HG02763 (cell line): ENCODE measurements around the gene STPG4.
"Not testable (repeated sequence)": the region's sequence is repeated elsewhere in the genome, so short reads cannot be mapped to it uniquely, and the experiment has no call there.

Experiments
- ATAC-seq: cut with Tn5 transposase; IDR thresholded peaks from one replicate; pipeline ENCODE4 v1.9.1; 2021; ENCODE audit warnings: mild to moderate bottlenecking, moderate library complexity; ENCODE audit not compliant: unreplicated experiment

Gene STPG4, protein sequence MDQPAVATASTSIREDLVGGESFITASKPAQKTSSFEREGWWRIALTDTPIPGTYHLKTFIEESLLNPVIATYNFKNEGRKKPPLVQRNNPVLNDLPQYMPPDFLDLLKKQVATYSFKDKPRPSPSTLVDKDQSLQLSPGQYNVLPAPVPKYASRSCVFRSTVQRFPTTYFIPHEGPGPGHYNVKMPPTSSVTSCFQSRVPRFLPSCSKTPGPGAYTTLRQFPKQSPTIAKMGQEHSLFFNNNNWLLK

DNA sequence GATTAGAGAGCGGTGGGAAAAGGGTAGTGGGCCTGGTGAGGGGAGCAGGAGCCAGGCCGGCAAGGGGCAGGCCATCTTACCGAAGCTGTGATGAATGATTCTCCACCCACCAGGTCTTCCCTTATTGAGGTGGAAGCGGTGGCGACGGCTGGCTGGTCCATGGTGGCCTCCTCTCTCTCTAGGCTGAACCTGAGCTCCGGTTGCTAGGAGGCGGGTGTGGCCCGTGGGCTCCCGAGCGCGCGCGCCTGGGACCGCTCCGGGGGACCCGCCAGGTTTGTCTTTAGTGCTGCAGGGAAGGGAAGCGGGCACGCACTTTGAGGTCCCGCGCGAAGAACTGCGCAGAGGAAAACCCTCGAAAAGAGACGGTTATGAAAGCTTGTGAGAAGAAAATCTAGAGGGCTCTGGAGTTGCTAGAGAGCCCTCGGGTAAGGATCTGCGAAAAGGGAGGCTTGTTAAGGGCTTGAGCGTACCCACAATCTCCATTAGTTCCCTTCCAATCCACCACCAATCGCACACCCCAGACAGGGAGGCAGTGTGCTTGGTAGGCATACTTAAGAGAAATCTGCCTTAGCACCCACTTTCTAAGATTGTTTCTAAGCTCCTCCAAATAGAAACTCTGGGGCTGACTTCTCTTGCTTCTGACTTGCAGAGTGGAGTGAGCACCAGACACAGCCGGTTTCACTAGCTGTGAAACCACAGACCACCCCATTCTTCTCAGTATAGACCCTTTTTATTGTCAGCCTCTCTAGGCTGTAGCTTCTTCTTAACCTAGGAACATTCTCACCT, at the start of gene STPG4:
Gene STPG4 (minus strand): TSS at position 218 of the 786 bp plus-strand sequence. CDS start 57 bp downstream, at position 161.
- no peak for ATAC-seq

DNA sequence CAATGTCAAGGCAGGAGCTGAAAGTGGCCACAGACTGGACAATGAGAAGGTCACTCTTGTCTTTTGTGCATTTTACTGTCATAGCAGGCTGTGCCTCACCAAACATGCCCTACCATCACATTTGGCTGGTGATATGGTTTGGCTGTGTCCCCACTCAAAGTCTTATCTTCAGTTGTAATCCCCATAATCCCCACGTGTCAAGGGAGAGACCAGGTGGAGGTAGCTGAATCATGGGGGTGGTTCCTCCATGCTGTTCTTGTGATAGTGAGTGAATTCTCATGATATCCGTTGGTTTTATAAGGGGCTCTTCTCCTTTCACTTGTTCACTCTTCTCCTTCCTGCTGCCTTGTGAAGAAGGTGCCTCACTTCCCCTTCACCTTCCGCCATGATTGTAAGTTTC, 49.6 kb upstream of the STPG4 start:
- ATAC-seq = no peak

DNA sequence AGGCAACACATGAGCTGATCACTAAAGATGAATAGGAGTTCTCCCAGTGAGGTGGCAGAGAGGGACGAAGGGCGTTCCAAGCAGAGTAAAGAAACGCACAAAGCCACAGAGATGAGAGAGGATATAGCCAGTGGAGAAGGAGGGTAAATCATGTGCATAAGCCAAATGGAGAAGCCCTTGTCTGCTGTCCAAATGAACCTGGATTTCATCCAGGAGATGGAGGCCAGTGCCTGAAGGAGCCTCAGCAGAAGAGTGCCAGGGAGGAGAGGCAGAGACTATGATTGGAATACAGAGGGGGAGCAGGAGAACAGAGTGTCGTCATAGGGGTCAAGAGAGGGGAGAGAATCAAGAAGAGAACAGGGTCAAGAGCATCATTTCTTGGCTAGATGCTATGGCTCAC, 48.9 kb upstream of the STPG4 start:
- ATAC-seq = no peak

DNA sequence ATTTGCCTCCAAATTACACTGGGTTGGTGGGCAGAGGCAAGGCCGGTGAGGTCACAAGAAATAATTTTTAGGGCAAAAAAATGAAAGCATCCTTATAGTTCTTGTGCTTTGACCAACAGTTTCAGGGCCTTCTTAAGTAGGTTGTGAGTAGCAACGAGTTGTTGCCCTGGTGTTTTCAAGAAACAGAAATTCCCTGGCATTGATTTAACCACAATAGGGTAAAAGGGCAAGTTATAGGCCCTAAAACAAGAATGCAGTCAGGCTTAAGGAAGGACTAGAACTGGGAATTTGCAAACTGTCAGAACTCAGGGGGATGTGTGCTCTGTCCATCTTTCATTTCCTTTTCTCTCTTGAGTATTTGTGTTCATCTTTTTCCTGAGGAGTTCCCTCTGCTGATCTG, 46.1 kb upstream of the STPG4 start:
- ATAC-seq = no peak

DNA sequence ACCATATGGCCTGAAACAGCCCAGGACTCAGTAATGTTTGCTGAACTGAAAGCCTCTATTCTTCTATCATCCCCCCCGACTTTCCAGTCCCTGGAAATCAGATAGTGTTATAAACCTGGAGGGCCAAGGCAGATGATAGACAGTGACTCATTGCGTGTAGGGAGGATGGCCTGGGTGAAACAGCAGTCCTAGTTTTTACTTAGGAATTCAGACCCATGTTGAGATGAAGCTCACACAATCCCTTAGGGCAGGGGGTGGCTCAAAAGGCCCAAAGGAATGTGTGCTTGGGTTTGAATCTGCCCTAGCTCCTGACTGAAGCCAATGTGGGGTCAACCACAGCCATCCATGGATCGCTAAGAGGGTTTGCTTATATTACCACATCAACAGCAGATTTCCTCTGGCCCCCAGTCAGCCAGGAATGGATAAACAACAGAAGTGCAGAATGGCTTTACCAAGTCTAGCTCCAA, 43.9 kb upstream of the STPG4 start:
- no peak for ATAC-seq

DNA sequence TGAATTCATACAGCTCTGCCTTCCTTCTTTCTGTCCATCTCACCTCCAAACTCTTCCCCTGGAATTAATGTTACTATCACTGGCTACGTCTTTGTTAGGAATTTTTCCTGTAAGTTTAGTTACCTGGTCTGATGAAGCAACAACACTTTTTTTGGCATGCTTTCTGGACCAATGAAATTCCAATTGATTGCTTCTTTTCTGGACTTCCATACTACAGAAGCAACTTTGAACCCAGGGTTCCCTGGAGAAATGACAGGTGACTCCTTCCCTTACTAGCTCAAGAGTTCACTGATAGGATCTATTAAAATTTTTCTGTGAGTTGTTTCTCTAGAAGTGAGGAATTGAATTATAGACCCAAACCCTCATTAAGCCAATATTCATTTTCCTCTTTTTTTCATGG, 41.4 kb upstream of the STPG4 start:
- no peak for ATAC-seq

DNA sequence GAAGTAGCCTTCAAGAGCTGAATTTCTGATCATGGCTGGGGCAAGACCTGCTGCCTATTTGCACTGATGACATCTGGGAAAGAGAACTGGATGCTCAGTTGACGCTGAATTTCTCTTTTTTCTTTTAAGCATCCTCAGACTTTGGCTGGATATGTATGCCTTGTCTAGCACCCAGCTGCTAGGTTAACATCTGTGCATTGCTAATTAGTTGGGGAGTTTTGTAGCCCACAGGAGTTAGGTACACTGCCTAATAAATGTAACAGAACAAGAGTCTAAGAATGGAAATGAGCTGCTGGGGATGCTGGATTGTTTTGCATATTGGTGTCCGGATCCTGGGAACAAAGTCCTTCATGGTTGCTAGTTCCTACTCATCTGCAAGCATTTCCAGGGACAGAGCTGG, 40.9 kb upstream of the STPG4 start:
- no peak for ATAC-seq

DNA sequence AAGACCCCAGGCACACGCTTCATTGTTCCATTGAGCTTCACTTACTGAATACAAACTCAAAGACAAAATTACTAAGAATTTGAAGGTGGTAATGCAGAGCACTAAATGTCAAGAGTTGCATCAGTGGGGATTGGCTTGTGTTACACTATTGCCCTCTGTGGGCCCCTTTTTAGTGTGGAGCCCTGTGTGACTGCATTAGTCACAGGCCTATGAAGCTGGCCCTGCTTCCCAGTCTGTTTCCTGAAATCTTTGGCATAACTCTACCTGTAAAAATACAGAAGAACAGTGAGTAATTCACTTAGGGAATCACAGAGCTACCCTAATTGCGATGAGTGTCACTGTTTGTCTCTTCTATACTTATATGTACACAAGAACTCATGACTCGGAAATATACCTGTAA, 40.0 kb upstream of the STPG4 start:
- no peak for ATAC-seq

DNA sequence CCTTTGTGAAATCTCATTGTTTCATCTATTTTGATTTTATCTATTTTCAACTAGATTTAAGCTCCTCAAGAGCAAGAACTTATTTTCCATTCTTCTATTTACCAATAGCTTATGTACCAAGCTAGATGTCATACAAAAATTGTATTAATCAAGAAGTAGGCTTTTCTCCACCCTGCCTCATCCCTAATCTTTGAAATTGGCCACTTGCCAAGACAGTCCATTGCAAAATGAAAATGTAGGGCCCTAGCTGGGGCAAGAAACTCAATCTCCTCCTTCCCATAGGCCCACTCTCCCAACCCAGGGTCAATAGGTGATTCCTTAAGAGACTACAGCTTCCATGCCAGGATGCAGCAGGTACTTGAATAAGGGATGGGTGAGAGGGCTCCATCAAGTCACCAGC, 39.3 kb upstream of the STPG4 start:
- no peak for ATAC-seq

DNA sequence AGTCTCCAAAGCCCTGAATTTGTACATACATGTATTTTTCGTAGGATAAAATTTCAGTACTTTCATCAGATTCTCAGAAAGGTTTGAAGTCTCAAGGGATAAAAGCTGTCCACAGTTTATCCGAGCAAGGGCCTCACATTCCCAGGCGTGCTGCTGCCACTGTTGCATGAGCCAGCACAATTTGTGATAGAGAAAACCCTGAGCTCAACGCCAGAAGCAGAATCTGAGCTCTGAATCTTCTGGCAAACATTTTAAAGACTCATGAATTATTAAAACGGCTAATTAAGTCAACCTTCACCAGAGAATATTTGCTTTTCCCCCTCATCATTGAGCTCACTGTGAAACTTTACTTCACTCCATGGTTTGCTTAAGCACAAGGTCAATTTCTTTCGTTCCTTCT, 38.5 kb upstream of the STPG4 start:
- no peak for ATAC-seq

DNA sequence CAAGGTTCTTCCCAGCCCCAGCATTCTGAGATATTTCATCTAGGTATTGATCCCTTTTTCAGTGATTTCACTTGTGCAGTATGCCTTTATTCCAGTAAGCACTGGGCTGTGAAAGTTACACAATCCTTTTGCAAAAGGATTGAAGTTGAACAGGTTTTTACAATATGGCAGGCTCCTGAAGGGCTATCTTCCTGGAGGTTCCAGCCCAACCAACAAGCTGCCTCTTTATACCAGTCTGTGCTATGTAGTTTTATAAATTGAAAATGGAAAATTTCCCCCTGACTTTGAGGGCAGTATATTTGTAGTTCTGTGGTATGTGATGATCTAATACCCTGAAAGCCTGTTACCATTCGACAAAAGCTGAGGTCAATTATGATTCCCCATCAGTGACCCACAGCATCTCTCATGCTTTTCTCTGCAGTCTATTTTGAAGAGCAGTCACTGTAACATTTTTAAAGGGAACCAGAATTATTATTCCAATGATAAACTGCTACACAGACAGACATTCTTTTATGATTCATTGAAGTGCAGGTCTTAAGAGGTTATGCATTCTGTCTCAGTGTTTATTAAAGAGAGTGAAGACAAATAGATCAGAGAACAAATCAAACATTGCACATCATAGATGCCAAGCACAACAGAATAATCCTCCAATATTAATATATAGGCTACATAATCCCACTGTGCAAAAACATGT, 35.2 kb upstream of the STPG4 start:
- no peak for ATAC-seq

DNA sequence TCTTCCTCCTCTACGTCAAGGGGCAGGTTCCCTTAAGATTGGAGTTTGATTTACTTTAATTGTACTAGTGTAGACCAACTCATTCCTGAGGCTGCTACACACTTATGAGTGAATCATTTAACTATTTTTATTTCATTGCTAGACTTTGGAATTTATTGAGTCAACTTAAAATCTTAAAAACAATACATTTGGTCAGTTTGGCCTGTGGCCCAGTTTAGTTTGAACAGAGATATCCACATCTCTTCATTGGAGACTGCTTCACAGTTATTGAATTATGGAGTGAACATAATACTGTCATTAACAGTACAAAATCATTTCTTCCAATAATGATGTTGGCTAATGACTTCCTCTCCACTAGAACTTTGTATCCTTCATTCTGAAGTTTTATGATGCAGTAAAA, 34.5 kb upstream of the STPG4 start:
- ATAC-seq = no peak

DNA sequence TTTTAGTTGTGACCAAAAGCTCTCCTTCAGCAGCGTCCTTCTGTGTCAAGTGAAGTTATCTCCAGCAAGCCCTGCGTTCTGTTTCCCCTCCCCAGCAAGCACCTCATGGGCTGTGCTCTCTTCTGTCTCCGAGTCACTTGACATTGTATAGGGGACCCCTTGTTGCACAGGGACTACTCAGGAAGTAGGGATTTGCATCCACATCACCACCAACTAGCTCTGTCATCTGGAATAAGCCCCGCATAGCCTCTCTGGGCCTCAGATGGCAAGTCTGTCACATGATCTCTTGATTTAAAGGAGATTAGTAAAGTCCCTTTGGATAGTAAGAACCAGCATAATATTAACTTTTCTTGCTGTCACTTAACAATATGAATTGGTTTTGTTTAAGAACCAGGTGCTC, 32.0 kb upstream of the STPG4 start:
- ATAC-seq = no peak

DNA sequence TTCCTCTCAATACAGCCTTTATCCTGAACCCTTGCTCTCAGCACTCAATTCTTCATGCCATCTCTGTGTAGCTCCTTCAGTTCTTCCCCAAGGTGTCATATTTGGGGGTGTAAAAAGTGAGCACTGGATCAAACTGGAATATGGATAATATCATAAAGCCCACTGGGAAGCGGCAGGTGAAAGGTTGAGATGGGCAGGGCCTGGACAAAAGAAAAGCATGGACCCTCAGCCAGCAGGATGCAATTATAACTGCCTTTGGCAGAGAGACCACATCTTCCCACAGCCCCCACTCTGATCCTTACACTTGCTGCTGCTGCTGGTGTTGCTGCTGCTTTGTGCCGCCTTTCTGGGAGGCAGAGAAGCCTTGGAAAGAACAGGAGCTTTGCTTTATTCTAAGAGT, 31.2 kb upstream of the STPG4 start:
- ATAC-seq = no peak

DNA sequence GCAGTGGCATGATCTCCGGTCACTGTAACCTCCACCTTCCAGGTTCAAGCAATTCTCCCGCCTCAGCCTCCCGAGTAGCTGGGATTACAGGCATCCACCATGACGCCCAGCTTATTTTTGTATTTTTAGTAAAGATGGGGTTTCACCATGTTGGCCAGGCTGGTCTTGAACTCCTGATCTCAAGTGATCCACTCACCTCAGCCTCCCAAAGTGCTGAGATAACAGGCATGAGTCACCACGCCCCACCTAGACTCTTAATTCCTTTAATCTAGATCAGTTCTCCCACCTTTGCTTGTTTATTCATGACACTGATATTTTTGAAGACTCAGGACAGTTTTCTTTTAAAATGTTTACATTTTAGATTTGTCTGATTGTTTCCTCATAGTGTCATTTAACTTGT, 30.0 kb upstream of the STPG4 start:
- ATAC-seq = not testable (repeated sequence)

DNA sequence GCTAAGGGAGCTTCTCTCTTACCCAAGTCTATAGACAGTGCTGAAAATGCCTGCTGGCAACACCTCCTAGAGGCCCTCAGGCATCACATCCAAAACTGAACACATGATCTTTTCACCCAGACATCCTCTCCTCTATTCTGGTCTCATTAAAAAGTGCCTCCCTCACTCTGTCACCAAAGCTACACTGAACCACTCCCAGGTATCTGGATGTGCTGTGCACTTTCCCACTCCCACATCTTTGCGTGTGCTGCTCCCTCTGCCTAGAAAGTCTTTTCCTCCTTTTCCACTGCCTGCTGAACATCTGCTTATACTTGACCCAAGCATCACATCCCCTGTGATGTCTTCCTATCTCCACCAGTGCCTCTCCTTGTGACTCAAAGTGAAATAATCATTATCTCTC, 26.1 kb upstream of the STPG4 start:
- ATAC-seq = no peak

DNA sequence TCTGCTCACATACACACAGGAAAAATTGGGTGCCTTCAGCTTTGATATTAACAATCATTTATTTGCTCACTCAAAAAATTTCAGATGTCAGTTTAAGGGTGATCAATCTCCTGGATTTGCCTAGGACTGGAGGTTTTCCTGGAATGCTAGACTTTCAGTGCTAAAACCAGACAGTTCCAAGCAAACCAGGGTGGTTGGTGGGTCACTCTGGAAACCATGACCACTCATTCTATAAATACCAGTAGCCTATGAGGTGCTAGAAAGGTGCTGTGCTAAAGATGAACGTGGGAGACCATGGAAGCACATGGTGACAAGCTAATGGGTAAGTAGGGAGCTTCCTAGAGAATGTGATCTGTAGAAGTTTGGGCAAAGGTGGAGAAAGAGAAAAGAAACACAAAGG, 25.4 kb upstream of the STPG4 start:
- ATAC-seq = no peak

DNA sequence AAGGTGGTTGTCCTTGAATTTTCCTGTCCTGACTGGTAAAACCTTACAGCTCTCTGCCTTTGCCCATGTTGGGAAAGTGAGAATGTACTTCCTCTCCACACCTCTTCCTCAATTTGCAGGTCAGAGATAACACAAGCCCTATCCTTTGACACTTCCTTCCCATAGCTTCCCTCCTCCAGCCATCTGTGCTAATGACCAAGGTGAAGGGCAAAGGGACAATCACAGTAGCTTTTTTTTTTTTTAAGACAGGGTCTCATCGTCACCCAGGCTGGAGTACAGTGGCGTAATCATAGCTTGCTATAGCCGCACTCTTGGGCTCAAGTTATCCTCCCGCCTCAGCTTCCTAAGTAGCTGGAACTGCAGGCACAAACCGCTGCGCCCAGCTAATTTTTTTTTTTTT, 24.3 kb upstream of the STPG4 start:
- no peak for ATAC-seq

DNA sequence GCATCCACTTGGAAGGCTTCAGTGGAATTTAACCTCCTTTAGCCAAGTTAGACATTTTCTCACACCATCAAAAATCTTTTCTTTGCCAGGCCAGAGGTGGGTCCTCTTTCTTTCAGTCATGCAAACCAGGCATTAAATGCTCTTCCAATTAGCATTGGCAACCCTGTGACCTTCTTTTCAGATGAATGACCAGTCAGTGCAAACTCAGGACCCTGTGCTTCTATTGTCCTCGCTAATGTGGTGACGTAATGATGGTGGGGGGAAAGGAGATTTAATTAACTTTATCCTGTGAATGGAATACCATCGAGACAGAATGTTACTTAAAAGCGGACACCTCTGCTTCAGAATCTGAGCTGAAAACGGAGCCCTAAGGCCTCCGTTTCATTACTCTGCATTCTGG, 23.2 kb upstream of the STPG4 start:
- no peak for ATAC-seq

DNA sequence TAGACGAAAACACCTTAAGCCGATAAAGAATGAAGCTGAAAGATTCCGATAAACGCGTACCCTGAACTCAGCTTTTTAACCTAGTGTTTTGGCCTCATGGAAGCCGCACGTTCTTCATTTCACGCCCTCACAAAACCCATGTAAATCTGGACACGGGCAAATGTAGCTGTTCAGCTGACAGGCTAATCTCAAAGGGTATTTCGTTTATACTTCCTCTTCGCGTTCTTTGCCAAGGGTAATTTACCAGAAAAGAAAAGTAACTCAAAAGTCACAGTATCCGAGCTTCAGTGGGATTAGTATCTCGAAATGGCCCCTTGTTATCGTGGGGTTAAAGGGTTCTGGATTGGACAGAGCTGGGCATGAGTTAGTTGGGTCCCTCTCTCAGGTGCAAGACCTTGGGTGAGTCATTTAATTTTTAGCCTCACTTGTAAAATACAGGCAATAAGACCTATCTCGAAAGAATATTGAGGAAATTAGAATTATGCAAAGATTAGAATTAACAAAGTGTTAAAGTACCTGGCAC, 22.0 kb upstream of the STPG4 start:
- ATAC-seq = peak; percentile 2

DNA sequence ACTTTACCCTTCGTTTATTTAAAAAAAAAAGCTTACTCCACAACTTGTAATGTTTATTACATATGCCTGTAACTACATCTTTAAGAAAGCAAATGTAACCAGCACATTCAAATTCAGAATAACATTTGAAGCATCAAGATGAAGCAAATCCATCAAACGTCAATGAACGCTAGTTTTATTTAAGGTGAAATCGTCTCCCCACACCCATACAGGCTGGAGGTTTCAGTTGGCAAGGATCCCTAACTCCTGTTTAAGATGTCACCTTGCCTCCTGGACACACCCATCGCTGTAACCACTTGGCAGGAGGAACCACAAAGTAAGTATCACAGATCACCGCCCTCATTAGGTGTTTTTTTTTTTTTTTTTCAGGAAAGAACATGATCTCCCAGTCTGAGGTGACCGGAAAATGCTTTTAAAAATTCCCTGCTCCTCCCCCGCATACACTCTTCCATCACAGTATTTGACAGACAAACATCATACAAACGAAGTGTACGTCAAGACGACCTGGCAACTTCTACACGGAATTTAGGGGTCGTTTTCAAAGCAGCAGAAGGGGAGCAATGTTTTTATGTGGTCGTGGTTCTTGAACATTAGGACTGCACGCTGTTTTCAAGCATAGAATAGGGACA, 19.7 kb upstream of the STPG4 start:
- no peak for ATAC-seq
